Cardiac fibroblast (primary cell): ENCODE results near the gene GDPD5.

Experiments
- DNase-seq, 2 donors: peaks; one replicate each; pipeline versions ENCODE4 v3.0.0 to v3.0.0-alpha.2; 2010; ENCODE audit warnings: low read depth in 2 of 2
- H3K4me3 ChIP-seq, 2 donors: replicated peaks in 1 of 2; 1 replicate in 1 of 2; 2 replicates in 1 of 2; pipeline ENCODE4 v1.5.1; 2011; ENCODE audit warnings: low read depth in 2 of 2, low read length in 2 of 2, mild to moderate bottlenecking in 2 of 2, moderate library complexity in 1 of 2
- CTCF ChIP-seq: IDR thresholded peaks from one replicate; pipeline ENCODE4 v1.5.1; 2011; ENCODE audit warnings: low read depth, mild to moderate bottlenecking, low read length, inconsistent platforms

The GDPD5 gene

GRCh38 chr11:75525433-75526191 is at the start of gene GDPD5:
Gene GDPD5, minus strand, starts transcription at chr11:75525941. Its CDS starts 48,206 bp downstream, at chr11:75477735.
- peak within 1 kb of the TSS; percentile 72 to 82 for H3K4me3 ChIP-seq
- TF ChIP-seq CTCF: no peak
- peak; percentile 66 to 84 for DNase-seq

- no peak overlapping the region for H3K4me3 ChIP-seq
- DNase-seq: peak in 1 of 2 donors; percentile 37
- TF ChIP-seq CTCF: peak; percentile 47
These were observed 49.2 kb upstream of the GDPD5 start for GRCh38 chr11:75574698-75575602.

- no peak for DNase-seq
- no peak for TF ChIP-seq CTCF
- no peak overlapping the region for H3K4me3 ChIP-seq
These were observed 47.0 kb upstream of the GDPD5 start for GRCh38 chr11:75572744-75573143.

- H3K4me3 ChIP-seq: no peak overlapping the region
- TF ChIP-seq CTCF: no peak
- DNase-seq: no peak
These were observed 45.9 kb upstream of the GDPD5 start for GRCh38 chr11:75571625-75572024.

- TF ChIP-seq CTCF: no peak
- no peak overlapping the region for H3K4me3 ChIP-seq
- DNase-seq: no peak
These were observed 44.9 kb upstream of the GDPD5 start for GRCh38 chr11:75570559-75571139.

GRCh38 chr11:75568616-75569219 is 43.0 kb upstream of the GDPD5 start:
- DNase-seq: no peak

More at GRCh38 chr11:75568616-75569219, 43.0 kb upstream of the GDPD5 start:
- no peak overlapping the region for H3K4me3 ChIP-seq
- TF ChIP-seq CTCF: no peak
